ENCODE results near the gene PMM2.

DNA sequence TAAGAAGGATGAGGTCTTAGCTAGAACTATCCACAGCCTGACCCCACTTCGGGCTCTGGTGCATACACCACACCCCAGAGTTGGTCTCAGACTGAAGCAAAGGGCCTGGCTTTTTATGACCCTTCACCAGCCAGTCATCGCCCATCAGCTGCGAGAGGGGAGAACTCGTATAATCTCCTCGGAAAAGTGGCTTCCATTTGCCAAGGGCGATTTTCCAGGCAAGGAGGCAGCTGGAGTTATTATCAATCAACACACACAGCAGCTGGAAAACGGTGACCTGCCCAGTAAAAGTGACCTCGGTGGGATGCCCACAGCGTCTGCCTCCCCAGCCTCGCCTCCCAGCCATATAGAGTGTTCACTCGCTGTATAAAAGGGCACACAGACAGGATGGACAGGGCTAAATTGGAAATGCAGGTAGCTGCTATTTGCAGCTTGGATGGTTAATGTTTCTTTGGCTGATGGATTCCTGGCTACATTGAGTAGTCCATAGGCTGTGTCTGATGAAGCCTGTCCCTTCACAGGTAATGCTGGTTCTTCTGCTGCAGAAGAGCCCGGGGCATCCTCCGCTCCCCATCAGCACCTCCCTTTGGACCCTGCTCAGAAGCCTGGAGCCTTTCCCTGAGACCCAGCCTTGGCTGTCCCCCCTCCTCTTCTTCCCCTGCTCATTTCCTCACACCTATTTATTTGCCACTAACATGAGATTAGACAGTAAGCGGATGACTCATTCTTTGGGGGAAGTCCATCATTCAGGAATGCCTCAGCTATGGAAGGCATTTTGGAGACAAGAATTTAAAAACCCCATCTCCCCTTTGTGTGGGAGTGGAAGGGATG, 45.9 kb upstream of the PMM2 start:
- TF ChIP-seq, protein P1, sequence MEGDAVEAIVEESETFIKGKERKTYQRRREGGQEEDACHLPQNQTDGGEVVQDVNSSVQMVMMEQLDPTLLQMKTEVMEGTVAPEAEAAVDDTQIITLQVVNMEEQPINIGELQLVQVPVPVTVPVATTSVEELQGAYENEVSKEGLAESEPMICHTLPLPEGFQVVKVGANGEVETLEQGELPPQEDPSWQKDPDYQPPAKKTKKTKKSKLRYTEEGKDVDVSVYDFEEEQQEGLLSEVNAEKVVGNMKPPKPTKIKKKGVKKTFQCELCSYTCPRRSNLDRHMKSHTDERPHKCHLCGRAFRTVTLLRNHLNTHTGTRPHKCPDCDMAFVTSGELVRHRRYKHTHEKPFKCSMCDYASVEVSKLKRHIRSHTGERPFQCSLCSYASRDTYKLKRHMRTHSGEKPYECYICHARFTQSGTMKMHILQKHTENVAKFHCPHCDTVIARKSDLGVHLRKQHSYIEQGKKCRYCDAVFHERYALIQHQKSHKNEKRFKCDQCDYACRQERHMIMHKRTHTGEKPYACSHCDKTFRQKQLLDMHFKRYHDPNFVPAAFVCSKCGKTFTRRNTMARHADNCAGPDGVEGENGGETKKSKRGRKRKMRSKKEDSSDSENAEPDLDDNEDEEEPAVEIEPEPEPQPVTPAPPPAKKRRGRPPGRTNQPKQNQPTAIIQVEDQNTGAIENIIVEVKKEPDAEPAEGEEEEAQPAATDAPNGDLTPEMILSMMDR (IDR thresholded peaks at IDR 0.05): no peak
- TF ChIP-seq POLR2A (IDR thresholded peaks at IDR 0.05): no peak

Measured in adrenal gland (tissue), 5 donors.